Measurements from ENCODE around the gene GSTCD. TPM values are rescaled to one million over a fixed set of nuclear protein-coding genes. Genes with fewer than 3 reads are reported as not detected.

The GSTCD gene
- total and polyA plus RNA-seq, 2 experiments from 2014 or later: 2.8 to 21.9 TPM

DNA sequence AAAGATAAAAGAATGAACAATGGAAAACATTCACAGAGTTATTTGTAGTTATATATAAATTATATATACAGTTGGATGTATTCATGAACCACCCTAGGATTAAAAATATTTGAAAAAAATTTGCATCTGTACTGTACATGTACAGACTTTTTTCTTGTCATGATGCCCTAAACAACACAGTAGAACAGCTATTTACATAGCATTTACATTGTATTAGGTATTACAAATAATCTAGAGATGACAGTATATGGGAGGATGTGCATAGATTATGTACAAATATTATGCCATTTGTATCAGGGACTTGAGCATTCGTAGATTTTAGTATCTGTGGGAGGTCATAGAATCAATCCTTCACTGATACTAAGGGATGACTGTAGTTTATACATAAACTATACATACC is 44.8 kb downstream of the GSTCD start:
- Histone ChIP-seq H4K20me1 (ENCODE audit: insufficient read depth, poor library complexity, severe bottlenecking) (no peaks in the 10 kb centered on the region), H3K4me1 (ENCODE audit: insufficient read depth) (no peaks in the 10 kb centered on the region), H2AFZ (no peak overlapping the region), H3K36me3 (replicated peaks; ENCODE audit: insufficient read depth, low read depth) (no peaks in the 10 kb centered on the region), H3K27me3 (no peaks in the 10 kb centered on the region), H3K9me2 (replicated peaks; ENCODE audit: insufficient read depth) (no peaks in the 10 kb centered on the region), H3K4me3 (no peak overlapping the region), H3K27ac (no peak overlapping the region), H3K4me2 (no peak overlapping the region), H3K79me2 (no peaks in the 10 kb centered on the region), H3K9me3 (ENCODE audit: low read depth) (no peaks in the 10 kb centered on the region)
- TF ChIP-seq, protein P1, sequence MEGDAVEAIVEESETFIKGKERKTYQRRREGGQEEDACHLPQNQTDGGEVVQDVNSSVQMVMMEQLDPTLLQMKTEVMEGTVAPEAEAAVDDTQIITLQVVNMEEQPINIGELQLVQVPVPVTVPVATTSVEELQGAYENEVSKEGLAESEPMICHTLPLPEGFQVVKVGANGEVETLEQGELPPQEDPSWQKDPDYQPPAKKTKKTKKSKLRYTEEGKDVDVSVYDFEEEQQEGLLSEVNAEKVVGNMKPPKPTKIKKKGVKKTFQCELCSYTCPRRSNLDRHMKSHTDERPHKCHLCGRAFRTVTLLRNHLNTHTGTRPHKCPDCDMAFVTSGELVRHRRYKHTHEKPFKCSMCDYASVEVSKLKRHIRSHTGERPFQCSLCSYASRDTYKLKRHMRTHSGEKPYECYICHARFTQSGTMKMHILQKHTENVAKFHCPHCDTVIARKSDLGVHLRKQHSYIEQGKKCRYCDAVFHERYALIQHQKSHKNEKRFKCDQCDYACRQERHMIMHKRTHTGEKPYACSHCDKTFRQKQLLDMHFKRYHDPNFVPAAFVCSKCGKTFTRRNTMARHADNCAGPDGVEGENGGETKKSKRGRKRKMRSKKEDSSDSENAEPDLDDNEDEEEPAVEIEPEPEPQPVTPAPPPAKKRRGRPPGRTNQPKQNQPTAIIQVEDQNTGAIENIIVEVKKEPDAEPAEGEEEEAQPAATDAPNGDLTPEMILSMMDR (IDR thresholded peaks at IDR 0.05; ENCODE audit: poor library complexity): no peak
- TF ChIP-seq EZH2 (IDR thresholded peaks at IDR 0.05; ENCODE audit: borderline replicate concordance) (no peak), EZH2phosphoT487 (IDR thresholded peaks at IDR 0.05; ENCODE audit: low read depth, severe bottlenecking, unreplicated experiment) (no peak)
- DNase-seq (ENCODE audit: low spot score): no peak
- 89% methylated on average over 1 of the region's 1 CpG for WGBS (ENCODE audit: low lambda C conversion rate, missing lambda C conversion rate)

DNA sequence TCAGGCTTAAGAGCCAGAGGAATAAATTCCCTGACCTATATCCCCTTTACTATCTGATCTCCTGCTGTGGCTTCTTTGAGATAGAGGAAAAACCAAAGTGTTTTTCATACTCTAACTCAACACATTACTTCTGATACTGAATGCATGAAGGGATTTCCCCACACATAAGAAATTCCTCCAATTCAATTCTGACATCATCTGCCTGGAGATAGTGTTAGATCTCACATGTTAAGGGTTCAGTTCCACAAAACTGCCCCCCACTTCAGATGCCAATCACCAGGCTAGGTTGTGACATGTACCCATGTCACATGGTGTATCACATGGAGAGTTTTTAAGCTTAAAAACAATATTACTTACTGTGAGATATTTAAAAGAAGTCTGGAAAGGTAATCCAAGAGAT is 46.8 kb downstream of the GSTCD start:
- TF ChIP-seq EZH2 (IDR thresholded peaks at IDR 0.05; ENCODE audit: borderline replicate concordance) (no peak), EZH2phosphoT487 (IDR thresholded peaks at IDR 0.05; ENCODE audit: low read depth, severe bottlenecking, unreplicated experiment) (no peak)
- TF ChIP-seq, protein P1 (IDR thresholded peaks at IDR 0.05; ENCODE audit: poor library complexity): no peak
- DNase-seq (ENCODE audit: low spot score): no peak

DNA sequence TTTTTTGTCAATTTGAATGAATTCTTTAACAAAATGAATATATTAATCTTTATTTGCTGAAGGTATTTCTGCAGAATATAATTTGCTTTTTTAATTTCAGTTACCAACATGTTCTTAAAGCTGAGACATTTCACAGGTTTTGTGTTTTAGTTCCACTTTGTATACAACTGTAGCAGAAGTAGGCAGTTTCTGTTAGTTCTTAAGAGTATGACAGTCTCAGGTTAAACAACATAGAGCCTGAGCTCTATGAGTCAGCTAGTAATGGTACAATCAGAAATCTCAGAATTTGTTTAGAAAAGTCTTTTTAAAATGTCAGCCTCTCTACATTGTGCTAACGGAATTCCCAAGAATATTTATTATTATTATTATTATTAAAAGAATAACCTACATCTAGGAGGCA is 50.4 kb downstream of the GSTCD start:
- Histone ChIP-seq H4K20me1 (ENCODE audit: insufficient read depth, poor library complexity, severe bottlenecking) (no peaks in the 10 kb centered on the region), H3K27me3 (no peaks in the 10 kb centered on the region), H3K4me3 (no peak overlapping the region), H3K4me1 (ENCODE audit: insufficient read depth) (no peaks in the 10 kb centered on the region), H3K27ac (no peak overlapping the region), H2AFZ (no peak overlapping the region), H3K9me3 (ENCODE audit: low read depth) (no peaks in the 10 kb centered on the region), H3K4me2 (no peak overlapping the region), H3K36me3 (replicated peaks; ENCODE audit: insufficient read depth, low read depth) (no peaks in the 10 kb centered on the region), H3K9me2 (replicated peaks; ENCODE audit: insufficient read depth) (no peaks in the 10 kb centered on the region), H3K79me2 (no peaks in the 10 kb centered on the region)
- WGBS (ENCODE audit: low lambda C conversion rate, missing lambda C conversion rate): 93% methylated on average over 1 of the region's 1 CpG
- no peak for TF ChIP-seq EZH2 (IDR thresholded peaks at IDR 0.05; ENCODE audit: borderline replicate concordance)
- no peak for TF ChIP-seq EZH2phosphoT487 (IDR thresholded peaks at IDR 0.05; ENCODE audit: low read depth, severe bottlenecking, unreplicated experiment)
- TF ChIP-seq, protein P1 (IDR thresholded peaks at IDR 0.05; ENCODE audit: poor library complexity): no peak
- no peak for DNase-seq (ENCODE audit: low spot score)

More for the DNA sequence above, 46.8 kb downstream of the GSTCD start:
- H3K36me3 ChIP-seq (replicated peaks; ENCODE audit: insufficient read depth, low read depth): no peaks in the 10 kb centered on the region
- H3K9me3 ChIP-seq (ENCODE audit: low read depth): no peaks in the 10 kb centered on the region
- H3K4me2 ChIP-seq: no peak overlapping the region
- no peak overlapping the region for H3K4me3 ChIP-seq
- no peaks in the 10 kb centered on the region for H4K20me1 ChIP-seq (ENCODE audit: insufficient read depth, poor library complexity, severe bottlenecking)
- no peaks in the 10 kb centered on the region for H3K4me1 ChIP-seq (ENCODE audit: insufficient read depth)
- no peak overlapping the region for H2AFZ ChIP-seq
- no peaks in the 10 kb centered on the region for H3K27me3 ChIP-seq
- H3K27ac ChIP-seq: no peak overlapping the region
- H3K79me2 ChIP-seq: no peaks in the 10 kb centered on the region
- no peaks in the 10 kb centered on the region for H3K9me2 ChIP-seq (replicated peaks; ENCODE audit: insufficient read depth)

Data from hepatocyte (in vitro differentiated cells).